ENCODE measurements around the gene TNFRSF11A. TPM values are rescaled to one million over a fixed set of nuclear protein-coding genes. Genes with fewer than 3 reads are reported as not detected.

TNFRSF11A gene
- total RNA-seq, 2 experiments from 2014 or later, result 26.0 to 30.0 TPM

DNA sequence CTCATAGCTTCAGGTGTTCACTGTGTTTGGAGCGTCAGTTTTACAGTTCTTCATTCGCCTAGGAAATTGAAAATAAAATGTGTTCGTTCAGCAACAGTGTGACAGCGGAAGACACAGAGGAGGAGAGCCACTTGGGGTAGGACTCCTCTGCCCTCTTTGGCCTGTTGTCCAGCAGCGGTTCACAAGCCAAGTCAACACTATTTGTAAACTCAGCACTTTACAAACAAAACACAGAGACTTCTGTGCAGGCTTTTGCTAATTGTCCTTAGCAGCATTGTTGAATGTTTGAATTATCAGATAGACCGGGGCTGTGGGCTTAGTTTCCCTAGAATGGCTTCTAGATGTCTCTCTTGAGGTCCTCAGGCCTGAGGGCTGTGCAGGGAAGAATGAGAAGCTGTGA is 73.2 kb downstream of the TNFRSF11A start:
- ChIA-PET CTCF (no interaction called here), POLR2A (interaction anchor here (1.2 kb wide), 2 partner anchors 23 to 126 kb away, joined by 4 read pairs; no protein-coding TSS in a partner anchor)
- H3K36me3 Mint-ChIP-seq (ENCODE audit: low read depth), result no peaks in the 10 kb centered on the region
- peak overlapping the region; percentile 24 for H3K27ac Mint-ChIP-seq
- no peaks in the 10 kb centered on the region for H3K27me3 Mint-ChIP-seq
- peaks cover 54% of the 10 kb centered on the region for H3K4me1 Mint-ChIP-seq
- no peak for DNase-seq
- H3K9me3 Mint-ChIP-seq, result peaks cover 13% of the 10 kb centered on the region
- no peak overlapping the region for H3K4me3 Mint-ChIP-seq

DNA sequence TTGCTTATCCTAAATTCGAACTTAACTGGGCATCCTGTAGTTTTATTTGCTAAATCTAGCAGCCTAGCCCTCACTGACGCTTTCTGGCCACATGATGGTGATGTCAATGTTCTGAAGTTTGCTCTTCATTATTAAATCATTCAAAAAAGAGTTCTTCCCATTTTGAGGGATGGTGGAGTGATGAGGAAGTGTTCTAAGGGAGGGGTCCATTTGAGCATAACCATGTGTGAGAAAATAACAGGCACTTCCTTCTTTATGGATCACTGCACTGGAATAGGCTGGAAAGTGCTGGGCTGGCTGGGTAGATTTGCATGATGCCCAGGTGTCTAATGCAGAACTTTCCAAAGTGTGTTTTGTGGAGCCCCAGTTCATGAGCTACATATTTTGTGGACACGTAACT is 74.2 kb downstream of the TNFRSF11A start:
- Mint-ChIP-seq H3K4me1 (peaks cover 54% of the 10 kb centered on the region), H3K36me3 (ENCODE audit: low read depth) (no peaks in the 10 kb centered on the region), H3K27me3 (no peaks in the 10 kb centered on the region), H3K4me3 (no peak overlapping the region), H3K27ac (peak overlapping the region; percentile 3), H3K9me3 (peaks cover 13% of the 10 kb centered on the region)
- ChIA-PET CTCF (interaction anchor here (0.6 to 1.2 kb wide), 2 partner anchors 15 to 617 kb away, joined by 3 read pairs; no protein-coding TSS in a partner anchor), POLR2A (interaction anchor here (1.2 kb wide), 1 partner anchor 22 kb away, joined by 4 read pairs; no protein-coding TSS in a partner anchor)
- no peak for DNase-seq

DNA sequence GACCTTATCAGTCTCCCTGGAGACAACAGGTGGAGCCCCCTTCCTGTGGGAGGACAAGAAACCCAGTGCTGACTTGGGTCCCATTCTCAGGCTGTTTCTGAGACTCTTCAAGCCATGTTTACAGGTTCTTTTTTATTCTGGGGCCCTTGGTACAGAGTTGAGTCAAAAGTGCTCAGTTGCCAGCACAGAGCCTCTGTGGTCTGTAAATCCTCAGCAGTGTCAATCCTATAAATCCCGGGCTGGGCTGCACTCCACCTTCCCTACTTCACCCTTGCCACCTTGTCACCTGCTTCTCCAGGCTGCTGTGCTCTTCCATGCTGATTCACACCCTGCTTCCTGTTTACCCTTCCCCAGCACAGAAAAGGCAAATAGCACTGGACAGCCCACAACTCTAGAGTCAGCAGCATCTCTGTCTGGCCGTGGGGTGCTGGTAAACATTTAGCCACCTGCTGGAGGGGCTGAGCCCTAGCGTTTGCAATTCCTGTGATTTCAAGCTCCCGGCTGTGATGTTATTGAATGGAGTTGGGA is 74.7 kb downstream of the TNFRSF11A start:
- Mint-ChIP-seq H3K9me3 (peaks cover 13% of the 10 kb centered on the region), H3K36me3 (ENCODE audit: low read depth) (no peaks in the 10 kb centered on the region), H3K27me3 (no peaks in the 10 kb centered on the region), H3K4me1 (peaks cover 54% of the 10 kb centered on the region), H3K4me3 (no peak overlapping the region), H3K27ac (peak overlapping the region; percentile 21)
- ChIA-PET CTCF (interaction anchor here (1.2 kb wide), 1 partner anchor 14 kb away, joined by 3 read pairs; no protein-coding TSS in a partner anchor), POLR2A (interaction anchor here (2.8 kb wide), 1 partner anchor 21 kb away, joined by 12 read pairs; no protein-coding TSS in a partner anchor)
- no peak for DNase-seq

DNA sequence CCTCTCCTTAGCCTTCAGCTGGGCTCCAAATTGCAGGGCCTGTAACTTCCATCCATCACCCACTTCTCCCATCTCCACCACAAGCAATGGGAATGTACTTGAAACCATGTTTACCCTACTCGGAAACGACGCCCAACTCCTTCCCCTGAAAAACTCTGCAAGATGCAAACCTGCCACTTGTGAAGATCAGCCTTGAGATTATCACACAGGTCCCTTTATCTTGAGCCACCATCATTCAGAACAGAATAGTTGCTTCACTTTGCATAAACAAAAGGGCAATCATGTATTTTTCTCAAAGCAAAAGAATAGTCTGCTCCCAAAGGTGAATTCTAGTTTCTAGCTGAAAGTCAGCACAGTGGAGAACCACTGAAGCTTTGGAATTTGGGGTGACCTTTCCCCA is 75.8 kb downstream of the TNFRSF11A start:
- Mint-ChIP-seq H3K36me3 (ENCODE audit: low read depth) (no peaks in the 10 kb centered on the region), H3K9me3 (peaks cover 13% of the 10 kb centered on the region), H3K27me3 (no peaks in the 10 kb centered on the region), H3K27ac (peak overlapping the region; percentile 17), H3K4me1 (peaks cover 51% of the 10 kb centered on the region), H3K4me3 (no peak overlapping the region)
- ChIA-PET CTCF (interaction anchor here (1.6 to 3.1 kb wide), 4 partner anchors 14 to 25 kb away, joined by 3 to 8 read pairs (median 6); no protein-coding TSS in a partner anchor), POLR2A (interaction anchor here (2.8 kb wide), 1 partner anchor 20 kb away, joined by 12 read pairs; no protein-coding TSS in a partner anchor)
- no peak for DNase-seq

DNA sequence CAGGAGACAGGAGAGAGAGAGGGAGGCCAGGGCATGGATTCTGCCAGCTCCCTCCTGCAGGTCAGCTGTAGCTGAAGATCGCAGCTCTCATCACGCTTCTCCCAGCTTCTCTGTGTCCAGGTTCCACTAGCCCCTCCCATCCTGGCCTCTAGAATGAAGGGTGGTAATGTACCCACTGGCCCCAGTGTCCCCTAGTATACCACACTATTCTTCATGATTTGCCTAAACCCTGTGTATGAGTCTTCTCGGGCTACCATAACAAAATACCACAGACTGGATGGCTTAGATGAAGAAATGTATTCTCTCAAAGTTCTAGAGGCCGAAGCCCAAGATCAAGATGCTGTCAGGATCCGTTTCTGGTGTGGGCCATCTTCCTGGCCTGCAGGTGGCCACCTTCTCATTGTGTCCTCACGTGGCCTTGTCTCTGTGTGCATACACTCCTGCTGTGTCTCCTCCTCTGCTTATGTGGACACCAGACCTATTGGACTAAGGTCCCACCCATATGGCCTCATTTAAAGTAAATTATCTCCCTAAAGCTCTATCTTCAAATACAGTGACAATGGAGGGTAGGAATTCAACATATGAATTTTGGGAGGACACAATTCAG is 77.3 kb downstream of the TNFRSF11A start:
- Mint-ChIP-seq H3K4me1 (peaks cover 42% of the 10 kb centered on the region), H3K36me3 (ENCODE audit: low read depth) (no peaks in the 10 kb centered on the region), H3K9me3 (peaks cover 13% of the 10 kb centered on the region), H3K27ac (peak overlapping the region; percentile 18), H3K4me3 (no peak overlapping the region), H3K27me3 (no peaks in the 10 kb centered on the region)
- ChIA-PET CTCF (interaction anchor here (0.6 to 3.1 kb wide), 5 partner anchors 12 to 28 kb away, joined by 3 to 8 read pairs (median 6); no protein-coding TSS in a partner anchor), POLR2A (interaction anchor here (2.8 kb wide), 1 partner anchor 18 kb away, joined by 12 read pairs; no protein-coding TSS in a partner anchor)
- DNase-seq, result no peak

DNA sequence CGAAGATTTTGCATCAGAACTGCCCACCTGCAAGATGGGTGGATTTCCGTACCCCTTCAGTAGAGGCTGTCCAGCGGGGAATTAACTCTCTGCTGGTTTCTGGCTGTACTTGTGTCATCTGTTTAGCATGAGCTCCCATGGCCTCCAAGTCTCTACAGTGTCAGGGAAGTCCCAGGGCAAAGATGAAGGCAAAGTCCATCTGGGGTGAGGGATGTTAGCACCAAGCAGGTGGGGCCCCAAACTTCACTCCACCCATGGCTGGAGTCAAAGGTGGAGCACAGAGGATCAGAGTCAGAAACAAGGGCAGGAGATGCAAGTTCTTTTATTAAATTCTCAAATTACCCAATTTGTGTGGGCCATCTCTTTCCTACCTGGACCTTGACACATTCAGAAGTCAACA is 78.0 kb downstream of the TNFRSF11A start:
- Mint-ChIP-seq H3K4me1 (peaks cover 40% of the 10 kb centered on the region), H3K27me3 (no peaks in the 10 kb centered on the region), H3K27ac (no peak overlapping the region), H3K36me3 (ENCODE audit: low read depth) (no peaks in the 10 kb centered on the region), H3K9me3 (peaks cover 13% of the 10 kb centered on the region), H3K4me3 (no peak overlapping the region)
- DNase-seq, result no peak
- CTCF ChIA-PET, result interaction anchor here (3.1 kb wide), 1 partner anchor 23 kb away, joined by 8 read pairs; no protein-coding TSS in a partner anchor
- POLR2A ChIA-PET, result no interaction called here

DNA sequence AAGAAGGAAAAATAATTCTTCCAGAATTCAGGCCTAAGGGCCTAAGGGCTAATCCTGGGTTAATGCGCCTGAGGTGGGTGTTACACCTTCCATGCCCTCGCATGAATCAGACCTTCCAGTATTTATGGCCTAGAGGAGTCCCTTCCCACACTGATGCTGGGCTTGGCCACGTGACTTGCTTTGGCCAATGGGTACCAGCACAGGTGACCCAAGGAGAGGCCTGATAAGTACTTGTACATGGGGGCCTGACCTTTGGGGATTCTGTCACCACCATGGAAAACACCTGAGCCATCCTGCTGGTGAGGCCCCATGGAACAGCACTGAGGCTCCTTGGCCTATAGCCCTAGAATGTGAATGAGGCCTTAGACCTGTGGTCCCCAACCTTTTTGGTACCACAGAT is 79.8 kb downstream of the TNFRSF11A start:
- Mint-ChIP-seq H3K36me3 (ENCODE audit: low read depth) (peaks cover 9% of the 10 kb centered on the region), H3K27ac (no peak overlapping the region), H3K4me3 (no peak overlapping the region), H3K4me1 (peaks cover 22% of the 10 kb centered on the region), H3K27me3 (no peaks in the 10 kb centered on the region), H3K9me3 (peaks cover 20% of the 10 kb centered on the region)
- ChIA-PET CTCF (interaction anchor here (0.7 to 1.3 kb wide), 3 partner anchors 10 to 159 kb away, joined by 3 to 4 read pairs (median 4); no protein-coding TSS in a partner anchor), POLR2A (no interaction called here)
- DNase-seq, result no peak

DNA sequence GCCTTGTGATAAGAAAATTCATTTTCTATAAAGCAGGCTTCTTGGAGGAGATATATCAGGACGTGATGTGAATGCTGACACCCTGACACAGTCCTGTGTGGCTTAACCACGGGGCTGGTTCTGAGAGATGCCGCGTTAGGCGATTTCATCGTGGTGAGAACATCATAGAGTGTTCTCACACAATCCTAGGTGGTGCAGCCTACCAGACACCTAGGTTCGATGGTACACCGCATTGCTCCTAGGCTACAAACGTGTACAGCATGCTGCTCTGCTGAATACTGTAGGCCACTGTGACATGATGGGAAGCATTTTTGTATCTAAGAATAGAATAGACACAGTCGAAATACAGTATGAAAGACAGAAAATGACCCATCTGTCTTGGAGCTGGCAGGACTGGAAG is 82.5 kb downstream of the TNFRSF11A start:
- POLR2A ChIA-PET, result interaction anchor here (1.0 to 3.2 kb wide), 2 partner anchors 10 to 13 kb away, joined by 4 to 15 read pairs; no protein-coding TSS in a partner anchor
- Mint-ChIP-seq H3K9me3 (peaks cover 27% of the 10 kb centered on the region), H3K36me3 (ENCODE audit: low read depth) (peaks cover 20% of the 10 kb centered on the region), H3K27me3 (peaks cover 2% of the 10 kb centered on the region), H3K4me1 (peaks cover 11% of the 10 kb centered on the region), H3K27ac (peak overlapping the region; percentile 29), H3K4me3 (no peak overlapping the region)
- DNase-seq, result peak; percentile 48
- CTCF ChIA-PET, result interaction anchor here (0.6 to 1.8 kb wide), 2 partner anchors 13 to 228 kb away, joined by 3 to 8 read pairs; no protein-coding TSS in a partner anchor

DNA sequence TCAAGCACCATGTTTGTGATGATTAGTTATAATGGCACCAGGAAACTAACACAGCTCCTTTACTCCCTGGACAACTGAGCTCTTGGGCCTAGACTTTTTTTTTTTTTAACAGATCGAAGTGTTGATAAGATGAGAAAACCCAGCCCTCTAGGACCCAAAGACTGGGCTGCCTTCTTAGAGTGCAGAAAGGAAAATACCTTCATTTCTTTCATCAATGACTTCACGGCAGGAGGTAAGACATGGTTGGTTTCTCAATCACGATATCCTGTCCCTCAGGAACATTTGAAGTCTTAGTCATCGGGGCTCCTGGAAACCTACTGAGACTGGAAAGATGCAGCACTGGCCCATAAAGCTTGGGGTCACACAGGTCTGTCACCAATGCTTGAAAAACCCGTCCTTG is 84.7 kb downstream of the TNFRSF11A start:
- Mint-ChIP-seq H3K36me3 (ENCODE audit: low read depth) (peaks cover 22% of the 10 kb centered on the region), H3K27ac (no peak overlapping the region), H3K27me3 (peaks cover 6% of the 10 kb centered on the region), H3K9me3 (peaks cover 19% of the 10 kb centered on the region), H3K4me3 (no peak overlapping the region), H3K4me1 (peaks cover 18% of the 10 kb centered on the region)
- CTCF ChIA-PET, result no interaction called here
- POLR2A ChIA-PET, result no interaction called here
- no peak for DNase-seq

DNA sequence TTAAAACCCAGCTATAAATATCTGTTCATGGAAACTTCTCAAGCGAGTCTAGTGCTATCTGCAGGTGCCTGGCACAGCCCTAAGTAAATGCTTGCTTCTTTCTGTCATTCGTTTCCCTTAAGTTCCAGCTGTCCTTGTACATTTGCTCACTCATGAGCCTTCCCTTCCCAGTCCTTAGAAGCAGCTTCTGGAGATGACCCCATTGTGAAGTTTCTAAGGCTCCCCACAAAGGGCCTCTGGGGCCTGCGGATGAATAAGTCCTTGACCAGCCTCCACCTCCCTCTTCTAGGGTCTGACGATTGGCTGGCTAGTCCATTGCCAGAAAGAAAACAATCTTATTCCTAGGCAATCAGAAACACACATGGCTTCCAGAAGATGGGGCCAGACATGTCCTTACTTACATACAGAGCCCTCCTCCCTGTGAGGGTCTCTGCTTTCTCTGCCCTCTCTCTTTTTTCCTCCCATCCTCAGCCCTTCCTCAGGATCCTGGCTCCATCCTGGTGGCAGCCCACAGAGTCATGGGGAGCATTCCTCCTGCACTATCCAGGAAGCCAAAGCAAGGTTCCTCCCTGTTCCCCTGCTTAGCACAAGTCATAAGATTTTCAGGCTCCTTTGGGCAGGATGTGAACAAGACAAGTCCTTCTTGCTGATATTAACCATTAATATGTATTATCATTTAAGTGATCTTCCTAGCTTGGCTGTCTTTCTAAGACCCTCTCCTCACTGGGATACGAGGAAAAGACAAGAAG is 87.3 kb downstream of the TNFRSF11A start:
- Mint-ChIP-seq H3K27me3 (peaks cover 6% of the 10 kb centered on the region), H3K9me3 (peaks cover 24% of the 10 kb centered on the region), H3K27ac (no peak overlapping the region), H3K4me1 (peaks cover 14% of the 10 kb centered on the region), H3K4me3 (no peak overlapping the region), H3K36me3 (ENCODE audit: low read depth) (peaks cover 31% of the 10 kb centered on the region)
- POLR2A ChIA-PET, result no interaction called here
- CTCF ChIA-PET, result interaction anchor here (0.6 to 2.5 kb wide), 2 partner anchors 8 to 13 kb away, joined by 3 to 14 read pairs; no protein-coding TSS in a partner anchor
- no peak for DNase-seq

DNA sequence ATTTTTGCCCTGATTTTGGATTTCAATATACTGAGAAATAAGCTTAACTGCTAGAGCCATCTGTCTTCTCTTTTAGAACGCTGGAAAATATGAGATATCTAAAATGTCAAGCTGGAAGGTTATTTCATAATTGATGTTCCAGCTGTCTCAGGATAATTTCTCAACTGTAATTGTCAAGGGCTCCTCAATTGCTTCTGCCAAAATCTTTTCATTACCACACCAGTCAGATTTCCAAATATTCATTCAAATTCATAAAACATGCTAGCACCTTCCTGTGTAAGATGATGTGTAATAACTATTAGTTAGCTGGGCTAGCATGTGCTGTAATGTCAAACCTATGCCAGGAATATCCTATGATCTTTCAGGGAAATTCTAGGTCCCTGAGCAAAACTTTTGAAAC is 88.1 kb downstream of the TNFRSF11A start:
- Mint-ChIP-seq H3K27me3 (peaks cover 6% of the 10 kb centered on the region), H3K4me1 (peaks cover 14% of the 10 kb centered on the region), H3K27ac (no peak overlapping the region), H3K36me3 (ENCODE audit: low read depth) (peaks cover 31% of the 10 kb centered on the region), H3K4me3 (no peak overlapping the region), H3K9me3 (peaks cover 24% of the 10 kb centered on the region)
- ChIA-PET CTCF (interaction anchor here (2.5 kb wide), 1 partner anchor 12 kb away, joined by 14 read pairs; no protein-coding TSS in a partner anchor), POLR2A (no interaction called here)
- DNase-seq, result no peak

DNA sequence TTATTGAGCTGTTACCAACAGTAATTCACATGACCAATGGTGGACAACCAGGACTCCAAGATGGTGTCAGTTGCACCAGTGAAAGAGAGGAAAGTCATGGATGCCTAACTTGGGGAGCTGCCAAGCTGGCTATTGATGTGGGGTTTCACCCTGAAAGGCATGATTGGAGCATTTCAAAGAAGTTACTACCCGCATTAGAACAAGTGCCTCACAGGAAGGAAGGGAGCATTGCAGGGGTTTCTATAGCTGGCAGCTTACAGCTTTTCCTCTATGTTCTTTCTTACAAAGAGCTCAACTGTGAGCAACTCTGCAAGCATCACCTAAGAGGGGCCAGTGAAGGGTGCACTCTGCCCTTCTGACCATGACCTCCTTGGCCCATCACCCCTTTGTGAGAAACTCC is 93.1 kb downstream of the TNFRSF11A start:
- no peak for DNase-seq
- CTCF ChIA-PET, result interaction anchor here (0.7 to 2.0 kb wide), 8 partner anchors 8 to 564 kb away, joined by 3 to 10 read pairs (median 4); no protein-coding TSS in a partner anchor

More for the DNA sequence above, 93.1 kb downstream of the TNFRSF11A start:
- peaks cover 10% of the 10 kb centered on the region for H3K9me3 Mint-ChIP-seq
- no peak overlapping the region for H3K4me3 Mint-ChIP-seq
- H3K4me1 Mint-ChIP-seq, result peaks cover 60% of the 10 kb centered on the region
- H3K36me3 Mint-ChIP-seq (ENCODE audit: low read depth), result peaks cover 25% of the 10 kb centered on the region
- POLR2A ChIA-PET, result no interaction called here
- peak overlapping the region; percentile 80 for H3K27ac Mint-ChIP-seq
- peaks cover under 1% of the 10 kb centered on the region for H3K27me3 Mint-ChIP-seq
